Forelimb muscle (tissue), 1 donor: ENCODE results near the gene IGFBP7. TPM values are rescaled to one million over a fixed set of nuclear protein-coding genes. Genes with fewer than 3 reads are reported as not detected.

Source experiments
- DNase-seq: peaks from one replicate; pipeline ENCODE4 v3.0.0-alpha.2; 2013; ENCODE audit warnings: low read depth
- polyA plus RNA-seq: library from polyadenylated mRNA; unstranded; fragments of 120-200 nt; gene quantifications from one replicate; pipeline ENCODE4 v1.2.1, GENCODE V29; 2013; ENCODE audit not compliant: insufficient read length

IGFBP7 gene
- polyA plus RNA-seq, 1 donor = 102 TPM

DNA sequence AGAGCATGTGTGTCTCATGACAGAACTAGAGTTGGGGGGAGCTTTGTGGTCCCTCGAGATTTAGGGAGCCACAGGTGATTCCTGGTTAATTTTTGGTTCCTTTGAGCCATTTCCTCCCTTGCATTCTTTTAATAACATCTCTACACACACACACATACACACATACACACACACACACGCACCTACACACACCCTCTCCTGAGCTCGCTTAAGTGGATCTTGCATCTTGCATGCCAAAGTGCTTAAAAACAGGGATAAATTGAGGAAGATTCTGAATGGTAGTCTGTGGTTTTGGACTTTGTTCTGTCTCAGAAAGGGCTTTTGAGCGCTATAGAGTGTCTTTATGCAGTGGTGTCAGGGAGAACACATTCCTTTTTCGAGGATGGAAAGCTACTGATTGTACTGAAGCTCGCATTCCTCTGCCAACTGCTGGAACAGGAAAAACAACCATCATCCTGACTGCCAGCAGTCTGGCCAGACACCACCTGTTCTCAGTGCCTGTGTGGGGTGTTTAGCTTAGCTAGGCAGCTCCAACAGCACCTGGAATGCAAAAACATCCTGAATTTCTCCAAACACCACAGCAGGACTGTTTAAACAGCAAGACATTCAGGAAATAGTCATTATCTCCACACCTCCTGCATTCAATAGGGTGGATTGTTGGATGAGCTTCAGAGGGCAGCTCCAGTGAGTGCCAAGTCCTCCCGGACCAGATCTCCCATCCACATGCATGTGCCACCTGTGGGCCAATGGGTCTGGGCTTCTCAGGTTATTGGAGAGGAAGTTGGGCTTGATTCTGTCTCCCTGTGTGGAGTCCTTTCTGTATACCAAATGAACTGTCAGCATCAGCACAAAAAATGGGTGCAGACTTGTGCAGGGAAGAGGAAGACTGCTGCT, 21.9 kb upstream of the IGFBP7 start:
- DNase-seq = no peak

GRCh38 chr4:57129477-57129876, 19.3 kb upstream of the IGFBP7 start:
- no peak for DNase-seq

DNA sequence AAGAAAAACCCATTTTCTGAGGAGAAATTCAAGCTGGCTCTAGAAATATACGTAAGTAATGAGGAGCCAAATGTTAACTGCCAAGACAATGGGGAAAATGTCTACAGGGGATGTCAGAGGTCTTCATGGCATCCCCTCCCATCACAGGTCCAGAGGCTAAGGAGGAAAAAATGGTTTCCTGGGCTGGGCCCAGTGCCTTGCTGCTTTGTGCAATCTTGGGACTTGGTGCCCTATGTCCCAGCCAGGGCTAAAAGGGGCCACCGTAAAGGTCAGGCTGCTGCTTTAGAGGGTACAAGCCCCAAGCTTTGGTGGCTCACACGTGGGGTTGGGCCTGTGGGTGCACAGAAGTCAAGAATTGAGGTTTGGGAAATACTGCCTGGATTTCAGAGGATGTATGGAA, 17.2 kb upstream of the IGFBP7 start:
- no peak for DNase-seq

DNA sequence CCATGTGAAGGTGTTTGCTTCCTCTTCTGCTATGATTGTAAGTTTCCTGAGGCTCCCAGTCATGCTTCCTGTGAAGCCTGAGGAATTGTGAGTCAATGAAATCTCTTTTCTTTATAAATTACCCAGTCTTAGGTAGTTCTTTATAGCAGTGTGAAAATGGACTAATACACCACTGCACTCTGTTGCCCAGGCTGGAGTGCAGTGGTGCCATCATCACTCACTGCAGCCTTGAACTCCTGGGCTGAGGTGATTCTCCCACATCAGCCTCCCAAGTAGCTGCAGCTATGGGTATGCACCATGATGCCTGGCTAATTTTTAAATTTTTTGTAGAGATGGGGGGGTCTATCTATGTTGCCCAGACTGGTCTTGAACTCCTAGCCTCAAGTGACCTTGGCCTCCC, 15.8 kb upstream of the IGFBP7 start:
- no peak for DNase-seq

DNA sequence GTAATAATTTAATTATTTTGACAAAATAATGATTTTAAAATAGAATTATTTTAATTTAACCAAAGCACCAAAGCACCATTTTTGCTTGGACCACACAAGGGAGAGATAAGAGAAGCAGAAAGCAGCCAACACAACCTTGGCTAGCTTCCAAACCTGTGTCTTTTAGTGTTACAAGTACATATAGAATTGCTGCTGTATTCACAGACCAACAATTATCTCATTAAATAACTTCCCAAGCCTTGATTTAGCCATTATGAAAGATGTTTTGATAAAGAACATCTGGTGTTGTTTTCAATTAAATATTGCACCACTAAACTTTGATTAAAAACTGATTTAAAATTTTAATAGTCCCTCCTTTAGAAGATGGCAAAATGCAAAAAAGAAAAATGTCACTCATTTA, 14.0 kb upstream of the IGFBP7 start:
- no peak for DNase-seq

GRCh38 chr4:57122959-57123358, 12.8 kb upstream of the IGFBP7 start:
- DNase-seq = no peak

- DNase-seq = no peak
Measured at GRCh38 chr4:57119054-57119651, 9.0 kb upstream of the IGFBP7 start.

GRCh38 chr4:57117491-57117890, 7.3 kb upstream of the IGFBP7 start:
- DNase-seq = no peak

DNA sequence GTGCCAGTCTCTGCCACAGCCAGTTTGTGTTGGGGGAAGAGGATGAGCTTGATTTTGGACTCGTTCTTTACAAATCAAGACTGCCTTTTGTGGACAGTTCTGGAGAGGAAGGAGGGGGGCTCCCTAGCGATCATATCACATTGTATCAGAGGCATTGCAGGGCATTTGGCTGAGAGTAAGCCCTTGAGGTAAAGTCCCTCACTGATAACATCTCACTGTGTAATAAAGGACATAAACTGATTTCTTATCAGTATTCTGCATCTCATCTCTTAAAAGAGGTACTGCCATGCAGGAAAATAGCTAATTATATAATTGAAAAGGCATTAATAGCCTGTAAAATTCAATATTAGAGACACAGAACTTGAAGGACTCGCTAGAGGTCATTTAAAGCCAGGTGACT, 6.1 kb upstream of the IGFBP7 start:
- DNase-seq = no peak

DNA sequence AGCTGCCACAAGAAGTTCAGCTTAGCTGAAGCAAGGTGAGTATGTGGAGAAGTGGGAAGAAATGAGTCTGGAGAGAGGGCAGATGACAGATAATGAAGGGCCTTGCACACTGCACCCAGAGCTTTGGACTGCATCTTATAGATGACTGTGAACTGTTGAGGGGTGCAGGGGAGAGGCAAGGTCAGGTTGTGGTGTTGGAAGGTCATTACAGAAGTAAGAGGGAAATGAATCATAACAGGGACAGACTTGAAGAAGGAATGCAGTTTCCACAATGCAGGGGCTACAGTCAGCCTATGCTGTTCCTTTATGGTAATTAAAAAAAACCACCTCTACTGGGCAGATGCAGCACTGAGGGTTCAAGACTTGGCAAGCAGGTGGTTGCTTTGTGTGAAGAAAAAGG, 4.8 kb upstream of the IGFBP7 start:
- DNase-seq = no peak

- no peak for DNase-seq
Measured at GRCh38 chr4:57113870-57114269, 3.7 kb upstream of the IGFBP7 start.

GRCh38 chr4:57110640-57111511, 691 bp upstream of the IGFBP7 start:
- no peak for DNase-seq

DNA sequence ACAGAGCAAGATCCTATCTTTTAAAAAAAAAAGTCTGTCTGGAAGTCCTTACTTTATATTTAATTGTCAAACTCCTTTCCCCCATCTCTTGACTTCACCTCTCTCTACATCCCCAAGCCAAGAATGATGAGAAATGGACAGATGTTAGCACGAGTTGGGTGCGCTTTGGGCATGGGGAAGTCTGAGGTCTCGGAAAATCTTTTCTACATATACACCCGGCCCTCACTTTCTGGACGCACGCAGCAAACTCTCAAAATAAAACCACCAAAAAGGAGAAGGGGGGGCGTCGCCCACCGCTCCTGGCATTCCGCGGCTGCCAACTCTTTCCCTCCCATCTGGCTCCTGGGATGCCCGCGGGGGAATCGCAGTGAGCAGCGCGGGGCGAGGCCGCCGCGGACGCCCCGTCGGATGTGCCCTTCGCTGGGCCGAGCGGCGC, 756 bp downstream of the IGFBP7 start:
- no peak for DNase-seq

- no peak for DNase-seq
Measured at GRCh38 chr4:57106181-57106580, 4.0 kb downstream of the IGFBP7 start.

- no peak for DNase-seq
Measured at GRCh38 chr4:57104706-57105560, 5.3 kb downstream of the IGFBP7 start.

DNA sequence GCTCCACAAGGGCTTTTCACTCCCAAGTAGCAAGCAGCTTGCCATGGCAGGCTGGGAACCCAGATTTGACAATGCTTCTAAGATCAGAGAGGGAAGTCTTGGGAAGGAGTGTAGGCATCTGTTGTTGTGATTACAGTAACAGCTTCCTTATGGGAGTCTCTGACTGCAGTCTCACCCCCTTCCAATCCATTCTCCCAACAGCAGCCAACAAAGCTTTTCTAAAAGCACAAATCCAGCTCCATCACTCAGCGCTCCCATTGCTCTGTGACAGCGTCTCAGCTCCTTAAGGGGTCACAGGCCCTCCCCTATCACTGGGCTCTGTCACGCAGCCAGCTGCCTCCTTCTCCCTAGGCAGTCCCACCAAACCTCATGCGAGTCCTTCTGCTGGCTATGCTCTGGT, 7.1 kb downstream of the IGFBP7 start:
- DNase-seq = no peak

DNA sequence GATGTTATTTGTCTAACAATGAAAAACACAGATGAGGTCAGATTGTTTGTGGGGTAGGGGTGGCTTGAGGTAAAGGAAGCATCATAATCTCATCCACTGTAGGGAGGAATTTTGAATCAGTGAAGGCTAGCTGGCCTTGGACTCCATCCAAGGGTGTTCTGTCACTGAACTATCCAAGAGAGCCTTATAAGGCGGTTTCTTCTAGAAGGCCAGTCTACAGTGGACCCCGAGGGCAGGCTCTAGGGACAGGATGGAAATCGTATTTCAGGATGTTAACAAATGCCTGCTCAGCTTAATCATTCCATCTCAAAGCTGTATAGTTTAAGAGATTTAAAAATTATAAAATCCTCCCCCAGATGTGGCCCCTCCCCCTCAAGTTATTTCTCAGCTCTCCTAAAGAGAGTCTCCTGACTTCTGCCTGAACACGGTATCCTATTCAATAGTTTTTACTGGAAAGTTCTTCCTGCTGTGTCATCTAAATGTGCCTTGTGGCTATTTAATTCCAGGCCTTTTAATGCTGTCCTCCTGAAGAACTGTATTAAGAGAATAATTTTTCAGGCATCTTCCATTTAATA, 8.0 kb downstream of the IGFBP7 start:
- peak; percentile 45 for DNase-seq

DNA sequence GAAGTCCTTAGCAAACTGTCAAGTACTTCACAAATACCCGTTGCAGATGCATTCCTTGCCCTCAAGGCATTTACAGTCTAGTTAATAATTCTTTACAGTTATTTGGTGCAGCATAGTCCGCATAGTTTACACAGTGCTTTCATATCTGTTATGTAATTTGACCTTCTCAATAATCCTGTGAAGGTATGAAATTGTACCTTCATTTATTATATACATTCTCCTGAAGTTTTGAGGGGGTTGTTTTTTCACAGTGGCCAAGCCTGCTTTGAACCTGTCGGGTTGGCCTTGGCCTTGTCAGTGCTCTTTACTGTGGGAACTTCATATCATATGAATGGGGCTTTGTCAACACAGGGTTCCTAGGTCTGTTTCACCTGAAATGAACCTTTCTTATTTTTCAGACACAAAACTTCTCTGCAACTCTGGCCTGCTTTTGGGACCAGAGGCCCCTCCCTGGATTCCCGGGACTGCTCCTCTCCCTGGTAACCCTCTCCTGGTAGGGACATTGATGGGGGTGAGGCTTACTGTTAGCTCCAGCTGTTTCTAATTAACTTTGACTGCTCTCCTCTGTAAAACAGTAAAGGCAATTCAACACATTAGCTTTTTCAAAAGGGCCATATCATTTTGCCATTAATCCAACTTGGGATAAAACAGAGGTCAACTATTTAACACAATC, 9.1 kb downstream of the IGFBP7 start:
- DNase-seq = no peak

- DNase-seq = no peak
Measured at GRCh38 chr4:57099363-57099762, 10.8 kb downstream of the IGFBP7 start.

- DNase-seq = no peak
Measured at GRCh38 chr4:57098941-57099340, 11.2 kb downstream of the IGFBP7 start.
